Measurements from ENCODE around the gene DUSP22. TPM values are rescaled to one million over a fixed set of nuclear protein-coding genes. Genes with fewer than 3 reads are reported as not detected.

Gene DUSP22
- total and polyA plus RNA-seq, 8 donors, result 15.6 to 338 (median 34.8) TPM

- DNase-seq, result no peak
- H3K4me1 ChIP-seq, result no peaks in the 10 kb centered on the region
- WGBS, 5 donors, result 62 to 74% (median 68%) methylated on average over 11 of the region's 11 CpGs
- H3K27me3 ChIP-seq, result peaks cover 0 to 40% (median 0%) of the 10 kb centered on the region in 3 donors
- intact Hi-C loops (cut with DNase I; ENCODE audit: low total_unique reads), result no loop called here
- H3K4me3 ChIP-seq, result no peak overlapping the region
- no peak for TF ChIP-seq POLR2AphosphoS5 (IDR thresholded peaks at IDR 0.05)
- TF ChIP-seq EP300 (IDR thresholded peaks at IDR 0.05), result no peak
- no peak for TF ChIP-seq POLR2A (IDR thresholded peaks at IDR 0.05)
- no peak for TF ChIP-seq CTCF (IDR thresholded peaks at IDR 0.05)
- no peaks in the 10 kb centered on the region for H3K36me3 ChIP-seq
- H3K27ac ChIP-seq, result no peak overlapping the region
- H3K9me3 ChIP-seq, result peaks cover 10 to 32% (median 21%) of the 10 kb centered on the region in 4 donors
Measured at GRCh38 chr6:364609-365540, 72.6 kb downstream of the DUSP22 start.

GRCh38 chr6:365835-366234 lies 73.5 kb downstream of the DUSP22 start:
- Histone ChIP-seq H3K4me3 (no peak overlapping the region), H3K4me1 (no peaks in the 10 kb centered on the region), H3K27ac (no peak overlapping the region), H3K36me3 (no peaks in the 10 kb centered on the region), H3K9me3 (peaks cover 10 to 36% (median 25%) of the 10 kb centered on the region in 4 donors), H3K27me3 (peaks cover 0 to 50% (median 7%) of the 10 kb centered on the region in 3 donors)
- no peak for DNase-seq
- TF ChIP-seq EP300 (IDR thresholded peaks at IDR 0.05) (no peak), CTCF (IDR thresholded peaks at IDR 0.05) (no peak), POLR2AphosphoS5 (IDR thresholded peaks at IDR 0.05) (no peak), POLR2A (IDR thresholded peaks at IDR 0.05) (no peak)
- 69 to 71% (median 70%) methylated on average over 6 of the region's 6 CpGs for WGBS, 5 donors
- intact Hi-C loops (cut with DNase I; ENCODE audit: low total_unique reads), result no loop called here

GRCh38 chr6:366389-367297 lies 74.4 kb downstream of the DUSP22 start:
- intact Hi-C loops (cut with DNase I; ENCODE audit: low total_unique reads), result no loop called here
- DNase-seq, result no peak
- TF ChIP-seq EP300 (IDR thresholded peaks at IDR 0.05), result no peak
- no peak for TF ChIP-seq POLR2A (IDR thresholded peaks at IDR 0.05)
- TF ChIP-seq POLR2AphosphoS5 (IDR thresholded peaks at IDR 0.05), result no peak
- no peak for TF ChIP-seq CTCF (IDR thresholded peaks at IDR 0.05)
- Histone ChIP-seq H3K4me1 (no peaks in the 10 kb centered on the region), H3K4me3 (no peak overlapping the region), H3K27me3 (peaks cover 0 to 52% (median 7%) of the 10 kb centered on the region in 3 donors), H3K9me3 (peaks cover 10 to 36% (median 25%) of the 10 kb centered on the region in 4 donors), H3K27ac (no peak overlapping the region), H3K36me3 (no peaks in the 10 kb centered on the region)
- 70 to 77% (median 73%) methylated on average over 19 of the region's 19 CpGs for whole genome bisulfite sequencing, 5 donors

GRCh38 chr6:367298-367794 lies 75.1 kb downstream of the DUSP22 start:
- intact Hi-C loops (cut with DNase I; ENCODE audit: low total_unique reads), result no loop called here
- H3K27ac ChIP-seq, result no peak overlapping the region
- H3K9me3 ChIP-seq, result peaks cover 10 to 36% (median 25%) of the 10 kb centered on the region in 4 donors
- H3K36me3 ChIP-seq, result no peaks in the 10 kb centered on the region
- no peaks in the 10 kb centered on the region for H3K4me1 ChIP-seq
- no peak for DNase-seq
- 82 to 87% (median 84%) methylated on average over 8 of the region's 8 CpGs for WGBS, 5 donors
- H3K27me3 ChIP-seq, result peaks cover 0 to 59% (median 9%) of the 10 kb centered on the region in 3 donors
- TF ChIP-seq CTCF (IDR thresholded peaks at IDR 0.05), result no peak
- TF ChIP-seq POLR2A (IDR thresholded peaks at IDR 0.05), result no peak
- TF ChIP-seq POLR2AphosphoS5 (IDR thresholded peaks at IDR 0.05), result no peak
- TF ChIP-seq EP300 (IDR thresholded peaks at IDR 0.05), result no peak
- H3K4me3 ChIP-seq, result no peak overlapping the region

All from stomach (tissue), 9 donors.